Superior temporal gyrus (tissue), 1 donor: ENCODE results near the gene KIR2DL4.
"Not testable (repeated sequence)": the region's sequence is repeated elsewhere in the genome, so short reads cannot be mapped to it uniquely, and the experiment has no call there.

Experiments
- DNase-seq: peaks from one replicate; pipeline ENCODE4 v3.0.0-alpha.2; 2016; ENCODE audit errors: extremely low spot score

Gene KIR2DL4

GRCh38 chr19:54804571-54804970 lies 1.2 kb downstream of the KIR2DL4 start:
- no peak for DNase-seq

- no peak for DNase-seq
These were observed 2.5 kb downstream of the KIR2DL4 start for GRCh38 chr19:54805665-54806515.

- no peak for DNase-seq
These were observed 3.1 kb downstream of the KIR2DL4 start for GRCh38 chr19:54806516-54806838.

- not testable (repeated sequence) for DNase-seq
These were observed 11.2 kb downstream of the KIR2DL4 start for GRCh38 chr19:54814571-54814970.

- not testable (repeated sequence) for DNase-seq
These were observed 12.8 kb downstream of the KIR2DL4 start, which contains the start of gene KIR3DL1 for GRCh38 chr19:54816251-54816650. TSS of gene KIR3DL1 (plus strand) at chr19:54816468.

- DNase-seq: no peak
These were observed 14.5 kb downstream of the KIR2DL4 start for GRCh38 chr19:54817670-54818536.

- DNase-seq: not testable (repeated sequence)
These were observed 21.0 kb downstream of the KIR2DL4 start for GRCh38 chr19:54824416-54824815.

GRCh38 chr19:54825326-54825725 lies 21.9 kb downstream of the KIR2DL4 start:
- not testable (repeated sequence) for DNase-seq

- DNase-seq: not testable (repeated sequence)
These were observed 24.7 kb downstream of the KIR2DL4 start for GRCh38 chr19:54828064-54828463.

- DNase-seq: not testable (repeated sequence)
These were observed 29.1 kb downstream of the KIR2DL4 start, which contains the start of gene KIR2DS4 for GRCh38 chr19:54832496-54832895. TSS of gene KIR2DS4 (plus strand) at chr19:54832676.

GRCh38 chr19:54835126-54835525 lies 31.7 kb downstream of the KIR2DL4 start:
- not testable (repeated sequence) for DNase-seq

GRCh38 chr19:54837522-54837921 lies 34.1 kb downstream of the KIR2DL4 start:
- not testable (repeated sequence) for DNase-seq

GRCh38 chr19:54843171-54843570 lies 39.8 kb downstream of the KIR2DL4 start:
- not testable (repeated sequence) for DNase-seq

GRCh38 chr19:54850061-54850640 lies 46.7 kb downstream of the KIR2DL4 start, which contains the start of gene KIR3DL2:
TSS of gene KIR3DL2 (plus strand) at chr19:54850443. CDS start at chr19:54850476, 33 bp downstream.
- not testable (repeated sequence) for DNase-seq

GRCh38 chr19:54850930-54851329 lies 47.5 kb downstream of the KIR2DL4 start:
- DNase-seq: no peak

- DNase-seq: no peak
These were observed 47.9 kb downstream of the KIR2DL4 start for GRCh38 chr19:54851353-54851752.

- not testable (repeated sequence) for DNase-seq
These were observed 51.8 kb downstream of the KIR2DL4 start for GRCh38 chr19:54855241-54855640.

- not testable (repeated sequence) for DNase-seq
These were observed 55.1 kb downstream of the KIR2DL4 start for GRCh38 chr19:54858476-54858875.

GRCh38 chr19:54859421-54859820 lies 56.0 kb downstream of the KIR2DL4 start:
- not testable (repeated sequence) for DNase-seq

- not testable (repeated sequence) for DNase-seq
These were observed 60.0 kb downstream of the KIR2DL4 start for GRCh38 chr19:54863459-54863858.
